OCI-LY1 (cell line): ENCODE data around the gene AGAP1.

Experiments used
- H2AFZ ChIP-seq: fragments of 200-600 bp; sonication (generic), shearing (Covaris generic); 2 replicates; pipeline ENCODE4 v1.6.0; 2014; ENCODE audit warnings: antibody characterized with exemption, mild to moderate bottlenecking, low read length
- H3F3A ChIP-seq: fragments of 200-600 bp; sonication (generic), shearing (Covaris generic); 2 replicates; pipeline ENCODE4 v1.6.0; 2014; ENCODE audit warnings: mild to moderate bottlenecking, antibody characterized with exemption, low read length, moderate library complexity; ENCODE audit not compliant: insufficient read depth
- H3K27ac ChIP-seq: fragments of 200-600 bp; sonication (generic); 2 replicates; pipeline ENCODE4 v1.5.1; 2014; ENCODE audit warnings: low read length, mixed run types, mild to moderate bottlenecking, low read depth; ENCODE audit not compliant: poor library complexity, severe bottlenecking
- H3K27me3 ChIP-seq: fragments of 200-600 bp; sonication (generic); 2 replicates; pipeline ENCODE4 v1.6.0; 2014; ENCODE audit warnings: antibody characterized with exemption, mild to moderate bottlenecking, low read length, moderate library complexity; ENCODE audit not compliant: insufficient read depth
- H3K36me3 ChIP-seq: fragments of 200-600 bp; sonication (generic); 2 replicates; pipeline ENCODE4 v1.6.1; 2014; ENCODE audit warnings: mild to moderate bottlenecking, antibody characterized with exemption, low read length, moderate library complexity, mixed read lengths; ENCODE audit not compliant: insufficient read depth
- H3K4me1 ChIP-seq: fragments of 200-600 bp; sonication (generic); 2 replicates; pipeline ENCODE4 v1.5.1; 2014; ENCODE audit warnings: mild to moderate bottlenecking, low read length, moderate library complexity; ENCODE audit not compliant: insufficient read depth, severe bottlenecking
- H3K4me2 ChIP-seq: fragments of 200-600 bp; sonication (generic), shearing (Covaris generic); 2 replicates; pipeline ENCODE4 v1.6.1; 2014; ENCODE audit warnings: low read length
- H3K4me3 ChIP-seq: fragments of 200-600 bp; sonication (generic); 2 replicates; pipeline ENCODE4 v1.5.1; 2014; ENCODE audit warnings: low read length, low read depth, mild to moderate bottlenecking, mixed read lengths; ENCODE audit not compliant: poor library complexity, severe bottlenecking
- H3K79me2 ChIP-seq: fragments of 200-600 bp; shearing (Covaris generic); 2 replicates; pipeline ENCODE4 v1.6.1; 2016; ENCODE audit warnings: mixed run types, low read length, mixed read lengths; ENCODE audit not compliant: insufficient read depth
- H3K9ac ChIP-seq: fragments of 200-600 bp; sonication (generic), shearing (Covaris generic); 2 replicates; pipeline ENCODE4 v1.6.1; 2014; ENCODE audit warnings: mild to moderate bottlenecking, low read length, mixed read lengths
- H3K9me2 ChIP-seq: fragments of 200-600 bp; sonication (generic), shearing (Covaris generic); 2 replicates; pipeline ENCODE4 v1.6.1; 2014; ENCODE audit warnings: low read depth, mild to moderate bottlenecking, low read length, mixed read lengths
- H3K9me3 ChIP-seq: fragments of 200-600 bp; shearing (Covaris generic); 2 replicates; pipeline ENCODE4 v1.6.1; 2014; ENCODE audit warnings: low read length, mixed read lengths
- H4K20me1 ChIP-seq: fragments of 200-600 bp; sonication (generic), shearing (Covaris generic); 2 replicates; pipeline ENCODE4 v1.6.0; 2016; ENCODE audit warnings: mild to moderate bottlenecking, low read length; ENCODE audit not compliant: insufficient read depth
- CTCF ChIP-seq: fragments of 200-600 bp; sonication (generic), shearing (Covaris generic); IDR thresholded peaks from 2 replicates; pipeline ENCODE4 v1.5.1; 2017; ENCODE audit warnings: mild to moderate bottlenecking, antibody characterized with exemption, low read length, moderate library complexity, mixed read lengths
- EZH2 ChIP-seq: fragments of 200-600 bp; sonication (generic), shearing (Covaris generic); IDR thresholded peaks from 2 replicates; pipeline ENCODE4 v1.8.0; 2017; ENCODE audit warnings: borderline replicate concordance, mixed run types, mild to moderate bottlenecking, antibody characterized with exemption, low read length, moderate library complexity, mixed read lengths

Gene AGAP1

GRCh38 chr2:235808366-235808765 lies 314.5 kb downstream of the AGAP1 start:
- Histone ChIP-seq H3K36me3 (no peaks in the 10 kb centered on the region), H3K9ac (no peak overlapping the region)
- TF ChIP-seq EZH2 (no peak), CTCF (no peak)

GRCh38 chr2:235810252-235810651 lies 316.4 kb downstream of the AGAP1 start:
- H3K4me3 ChIP-seq = no peak overlapping the region
- H3K4me2 ChIP-seq = no peak overlapping the region
- no peaks in the 10 kb centered on the region for H3K9me2 ChIP-seq

More at GRCh38 chr2:235808366-235808765, 314.5 kb downstream of the AGAP1 start:
- Histone ChIP-seq H3K27ac (no peak overlapping the region), H3K4me3 (no peak overlapping the region), H3K9me3 (no peaks in the 10 kb centered on the region), H3K4me1 (no peaks in the 10 kb centered on the region), H3F3A (no peaks in the 10 kb centered on the region), H4K20me1 (no peaks in the 10 kb centered on the region), H2AFZ (no peak overlapping the region), H3K9me2 (no peaks in the 10 kb centered on the region), H3K4me2 (no peak overlapping the region), H3K27me3 (no peaks in the 10 kb centered on the region), H3K79me2 (no peaks in the 10 kb centered on the region)

GRCh38 chr2:235810846-235811245 lies 317.0 kb downstream of the AGAP1 start:
- H3K4me3 ChIP-seq = no peak overlapping the region
- TF ChIP-seq EZH2 (no peak), CTCF (no peak)
- H4K20me1 ChIP-seq = no peaks in the 10 kb centered on the region
- H3K9me3 ChIP-seq = no peaks in the 10 kb centered on the region
- no peaks in the 10 kb centered on the region for H3K4me1 ChIP-seq
- no peaks in the 10 kb centered on the region for H3K9me2 ChIP-seq
- H2AFZ ChIP-seq = no peak overlapping the region
- no peaks in the 10 kb centered on the region for H3K36me3 ChIP-seq
- H3K4me2 ChIP-seq = no peak overlapping the region
- H3K27me3 ChIP-seq = no peaks in the 10 kb centered on the region
- no peaks in the 10 kb centered on the region for H3K79me2 ChIP-seq
- H3K27ac ChIP-seq = no peak overlapping the region
- H3K9ac ChIP-seq = no peak overlapping the region
- no peaks in the 10 kb centered on the region for H3F3A ChIP-seq

More at GRCh38 chr2:235810252-235810651, 316.4 kb downstream of the AGAP1 start:
- Histone ChIP-seq H2AFZ (no peak overlapping the region), H4K20me1 (no peaks in the 10 kb centered on the region), H3K4me1 (no peaks in the 10 kb centered on the region), H3K36me3 (no peaks in the 10 kb centered on the region), H3K27me3 (no peaks in the 10 kb centered on the region), H3K79me2 (no peaks in the 10 kb centered on the region), H3K27ac (no peak overlapping the region), H3K9ac (no peak overlapping the region), H3K9me3 (no peaks in the 10 kb centered on the region), H3F3A (no peaks in the 10 kb centered on the region)
- TF ChIP-seq EZH2 (no peak), CTCF (no peak)
